A673 (cell line): ENCODE results near the gene BTBD9. TPM values are rescaled to one million over a fixed set of nuclear protein-coding genes. Genes with fewer than 3 reads are reported as not detected.

Source experiments
- BruUV-seq: library from RNA; stranded (reverse); fragments of 400-500 nt; replicated peaks from 2 replicates; lab custom pipeline; 2021; lab: Mats Ljungman, UMichigan
- CTCF ChIA-PET: fragments of 300-600 bp; sonication (Branson Sonifier 250); formaldehyde crosslinking; loops from one replicate; lab custom pipeline; 2022; ENCODE audit warnings: antibody characterized with exemption; lab: Charles Lee
- POLR2A ChIA-PET: fragments of 300-600 bp; sonication (Branson Sonifier 250); formaldehyde crosslinking; loops from one replicate; lab custom pipeline; 2022; ENCODE audit warnings: antibody characterized with exemption; ENCODE audit not compliant: low non-redundant PET; lab: Charles Lee
- DNase-seq: peaks from one replicate; pipeline ENCODE4 v3.0.0-alpha.2; 2015; ENCODE audit warnings: low spot score
- H3K27ac ChIP-seq: fragments of 200-600 bp; sonication (generic); 2 replicates; pipeline ENCODE4 v1.5.1; 2016; ENCODE audit warnings: mixed run types, low read depth, mild to moderate bottlenecking, mixed read lengths, antibody characterized with exemption, low read length; ENCODE audit not compliant: poor library complexity, severe bottlenecking
- H3K27me3 ChIP-seq: fragments of 200-600 bp; sonication (generic); replicated peaks from 2 replicates; pipeline ENCODE4 v1.6.1; 2017; ENCODE audit warnings: mixed run types, low read depth, mild to moderate bottlenecking, mixed read lengths, antibody characterized with exemption, low read length; ENCODE audit not compliant: insufficient read depth, poor library complexity
- H3K36me3 ChIP-seq: fragments of 200-600 bp; sonication (generic); 2 replicates; pipeline ENCODE4 v1.6.1; 2016; ENCODE audit warnings: mixed run types, mild to moderate bottlenecking, mixed read lengths, antibody characterized with exemption, low read length; ENCODE audit not compliant: insufficient read depth, poor library complexity, severe bottlenecking
- H3K4me1 ChIP-seq: fragments of 200-600 bp; sonication (generic); 2 replicates; pipeline ENCODE4 v1.6.1; 2017; ENCODE audit warnings: mixed run types, mild to moderate bottlenecking, mixed read lengths, antibody characterized with exemption, low read length; ENCODE audit not compliant: insufficient read depth, poor library complexity, severe bottlenecking
- H3K4me3 ChIP-seq: fragments of 200-600 bp; sonication (generic); 2 replicates; pipeline ENCODE4 v1.5.1; 2016; ENCODE audit warnings: low read depth, mixed run types, mild to moderate bottlenecking, mixed read lengths, low read length; ENCODE audit not compliant: poor library complexity, severe bottlenecking
- H3K9me3 ChIP-seq: fragments of 200-600 bp; sonication (generic); 2 replicates; pipeline ENCODE4 v1.6.1; 2016; ENCODE audit warnings: mixed run types, low read depth, mild to moderate bottlenecking, mixed read lengths, antibody characterized with exemption, low read length; ENCODE audit not compliant: poor library complexity, severe bottlenecking
- EZH2 ChIP-seq: fragments of 200-600 bp; sonication (generic); IDR thresholded peaks from 2 replicates; pipeline ENCODE4 v1.6.1; 2017; ENCODE audit warnings: borderline replicate concordance, low read depth, mild to moderate bottlenecking, mixed read lengths, antibody characterized with exemption, low read length; ENCODE audit not compliant: poor library complexity, severe bottlenecking
- intact Hi-C: fragments of 100-400 bp; cut with micrococcal nuclease; formaldehyde crosslinking; loops from one replicate; pipeline ENCODE4 v1.10.0; 2022; ENCODE audit not compliant: unreplicated experiment
- total RNA-seq: library from RNA; stranded (reverse); gene quantifications from 2 replicates; pipeline ENCODE4 v1.2.3, GENCODE V29; 2021
- TF ChIP-seq, protein P1 (sequence below): fragments of 300-800, 200-600 bp; sonication (generic); conservative IDR thresholded peaks from 2 replicates; pipeline ENCODE4 v1.5.1; 2017; ENCODE audit warnings: low read depth, mild to moderate bottlenecking, antibody characterized with exemption, low read length, moderate library complexity, mixed read lengths

BTBD9 gene
- total RNA-seq, 1 experiment from 2014 or later, result 8.0 TPM

GRCh38 chr6:38153076-38153797, 486.5 kb downstream of the BTBD9 start:
- Histone ChIP-seq H3K27me3 (no peaks in the 10 kb centered on the region), H3K36me3 (no peaks in the 10 kb centered on the region), H3K4me1 (peaks cover 29% of the 10 kb centered on the region), H3K9me3 (no peaks in the 10 kb centered on the region), H3K27ac (no peak overlapping the region), H3K4me3 (no peak overlapping the region)
- CTCF ChIA-PET, result no interaction called here
- no peak for TF ChIP-seq EZH2
- TF ChIP-seq, protein P1, sequence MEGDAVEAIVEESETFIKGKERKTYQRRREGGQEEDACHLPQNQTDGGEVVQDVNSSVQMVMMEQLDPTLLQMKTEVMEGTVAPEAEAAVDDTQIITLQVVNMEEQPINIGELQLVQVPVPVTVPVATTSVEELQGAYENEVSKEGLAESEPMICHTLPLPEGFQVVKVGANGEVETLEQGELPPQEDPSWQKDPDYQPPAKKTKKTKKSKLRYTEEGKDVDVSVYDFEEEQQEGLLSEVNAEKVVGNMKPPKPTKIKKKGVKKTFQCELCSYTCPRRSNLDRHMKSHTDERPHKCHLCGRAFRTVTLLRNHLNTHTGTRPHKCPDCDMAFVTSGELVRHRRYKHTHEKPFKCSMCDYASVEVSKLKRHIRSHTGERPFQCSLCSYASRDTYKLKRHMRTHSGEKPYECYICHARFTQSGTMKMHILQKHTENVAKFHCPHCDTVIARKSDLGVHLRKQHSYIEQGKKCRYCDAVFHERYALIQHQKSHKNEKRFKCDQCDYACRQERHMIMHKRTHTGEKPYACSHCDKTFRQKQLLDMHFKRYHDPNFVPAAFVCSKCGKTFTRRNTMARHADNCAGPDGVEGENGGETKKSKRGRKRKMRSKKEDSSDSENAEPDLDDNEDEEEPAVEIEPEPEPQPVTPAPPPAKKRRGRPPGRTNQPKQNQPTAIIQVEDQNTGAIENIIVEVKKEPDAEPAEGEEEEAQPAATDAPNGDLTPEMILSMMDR, result no peak
- BruUV-seq, result no TSS peak
- intact Hi-C loops, result no loop called here
- no peak for DNase-seq
- POLR2A ChIA-PET, result no interaction called here

- Histone ChIP-seq H3K36me3 (no peaks in the 10 kb centered on the region), H3K4me1 (peaks cover 29% of the 10 kb centered on the region), H3K9me3 (no peaks in the 10 kb centered on the region), H3K4me3 (no peak overlapping the region), H3K27ac (no peak overlapping the region), H3K27me3 (no peaks in the 10 kb centered on the region)
- ChIA-PET POLR2A (no interaction called here), CTCF (no interaction called here)
- intact Hi-C loops, result no loop called here
- DNase-seq, result no peak
- BruUV-seq, result no TSS peak
- no peak for TF ChIP-seq EZH2
Observed at GRCh38 chr6:38152620-38153019, 487.1 kb downstream of the BTBD9 start.

DNA sequence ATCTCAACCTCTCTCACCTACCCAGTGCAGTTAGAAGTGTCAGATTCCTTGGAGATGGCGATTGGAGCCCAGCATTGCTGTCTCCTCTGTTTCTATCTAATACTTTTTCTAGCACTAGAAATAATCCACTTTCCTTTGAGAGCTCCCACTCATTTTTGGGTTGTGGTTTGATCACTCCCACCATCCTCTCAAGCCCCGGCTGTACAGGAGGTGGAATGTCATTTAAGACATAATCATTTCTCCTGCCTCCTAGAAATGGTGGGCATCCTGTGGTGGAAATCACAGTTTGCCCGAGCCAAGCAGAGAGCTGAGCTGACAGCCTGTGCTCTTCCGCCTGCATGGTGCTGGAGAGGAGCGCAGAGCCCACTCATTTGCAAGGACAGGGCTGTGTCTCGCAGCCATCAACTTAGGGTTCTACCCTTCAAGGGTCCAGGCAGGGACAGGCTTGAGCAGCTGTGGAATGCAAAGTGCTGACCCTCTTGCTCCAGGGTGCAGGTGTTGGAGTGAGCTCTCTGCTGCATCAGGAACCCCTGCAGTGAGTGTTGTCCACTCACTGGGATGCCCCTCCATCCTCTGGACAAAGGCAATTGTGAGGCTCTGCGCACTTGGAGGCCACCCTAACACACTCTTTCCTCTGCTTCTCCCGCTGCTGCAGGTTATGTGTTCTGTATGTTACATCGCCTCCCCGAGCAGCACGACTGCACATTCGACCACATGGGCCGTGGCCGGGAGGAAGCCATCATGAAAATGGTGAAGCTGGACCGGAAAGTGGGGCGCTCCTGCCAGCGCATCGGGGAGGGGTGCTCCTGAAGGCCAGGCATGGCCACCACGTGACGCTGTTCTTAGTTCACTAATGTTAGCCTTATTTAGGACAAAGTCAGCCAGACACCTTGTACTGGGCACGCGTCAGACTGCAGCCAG, 487.9 kb downstream of the BTBD9 start:
- Histone ChIP-seq H3K27ac (no peak overlapping the region), H3K9me3 (no peaks in the 10 kb centered on the region), H3K27me3 (no peaks in the 10 kb centered on the region), H3K4me3 (no peak overlapping the region), H3K4me1 (peaks cover 29% of the 10 kb centered on the region), H3K36me3 (no peaks in the 10 kb centered on the region)
- TF ChIP-seq EZH2, result no peak
- TF ChIP-seq, protein P1, result no peak
- intact Hi-C loops, result no loop called here
- ChIA-PET CTCF (no interaction called here), POLR2A (no interaction called here)
- no TSS peak for BruUV-seq
- DNase-seq, result no peak
